Measurements from ENCODE around the gene WFDC6.

- TF ChIP-seq, protein P1, sequence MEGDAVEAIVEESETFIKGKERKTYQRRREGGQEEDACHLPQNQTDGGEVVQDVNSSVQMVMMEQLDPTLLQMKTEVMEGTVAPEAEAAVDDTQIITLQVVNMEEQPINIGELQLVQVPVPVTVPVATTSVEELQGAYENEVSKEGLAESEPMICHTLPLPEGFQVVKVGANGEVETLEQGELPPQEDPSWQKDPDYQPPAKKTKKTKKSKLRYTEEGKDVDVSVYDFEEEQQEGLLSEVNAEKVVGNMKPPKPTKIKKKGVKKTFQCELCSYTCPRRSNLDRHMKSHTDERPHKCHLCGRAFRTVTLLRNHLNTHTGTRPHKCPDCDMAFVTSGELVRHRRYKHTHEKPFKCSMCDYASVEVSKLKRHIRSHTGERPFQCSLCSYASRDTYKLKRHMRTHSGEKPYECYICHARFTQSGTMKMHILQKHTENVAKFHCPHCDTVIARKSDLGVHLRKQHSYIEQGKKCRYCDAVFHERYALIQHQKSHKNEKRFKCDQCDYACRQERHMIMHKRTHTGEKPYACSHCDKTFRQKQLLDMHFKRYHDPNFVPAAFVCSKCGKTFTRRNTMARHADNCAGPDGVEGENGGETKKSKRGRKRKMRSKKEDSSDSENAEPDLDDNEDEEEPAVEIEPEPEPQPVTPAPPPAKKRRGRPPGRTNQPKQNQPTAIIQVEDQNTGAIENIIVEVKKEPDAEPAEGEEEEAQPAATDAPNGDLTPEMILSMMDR (conservative IDR thresholded peaks at IDR 0.05 in 1 of 2, IDR thresholded peaks at IDR 0.05 in 1 of 2; ENCODE audit: low read depth in 1 of 2, low read length in 2 of 2), result no peak
- no peak for TF ChIP-seq EZH2 (IDR thresholded peaks at IDR 0.05; ENCODE audit: low read length, missing control alignments)
Measured at GRCh38 chr20:45515147-45515913, 24.0 kb downstream of the WFDC6 start, which contains the start of gene SPINT3.
